Common myeloid progenitor, CD34-positive (primary cell): ENCODE measurements around the gene ARHGEF7.

ENCODE experiments used
- CTCF ChIA-PET: fragments of 350-600 bp; sonication (Branson Sonifier 250); formaldehyde crosslinking; loops from one replicate; lab custom pipeline; 2021; ENCODE audit warnings: antibody characterized with exemption; lab: Charles Lee
- POLR2A ChIA-PET: fragments of 350-600 bp; sonication (Branson Sonifier 250); formaldehyde crosslinking; loops from one replicate; lab custom pipeline; 2021; ENCODE audit warnings: antibody characterized with exemption; lab: Charles Lee
- DNase-seq, 3 donors: peaks; one replicate each; pipeline versions ENCODE4 v3.0.0 to v3.0.0-alpha.2; 2013
- H3K27ac ChIP-seq, 2 experiments: 1 replicate in 1 of 2; 2 replicates in 1 of 2; pipeline ENCODE4 v1.7.0; 2013; ENCODE audit warnings: inconsistent platforms in 2 of 2, low read length in 2 of 2, mild to moderate bottlenecking in 2 of 2, low read depth in 1 of 2, moderate library complexity in 1 of 2; ENCODE audit not compliant: severe bottlenecking in 2 of 2, insufficient read depth in 1 of 2, poor library complexity in 1 of 2
- H3K27me3 ChIP-seq, 5 experiments: replicated peaks in 2 of 5; 1 replicate in 3 of 5; 2 replicates in 2 of 5; pipeline versions ENCODE4 v1.6.1 to v1.7.0; 2013; ENCODE audit warnings: low read length in 4 of 5, mild to moderate bottlenecking in 2 of 5, moderate library complexity in 2 of 5, inconsistent platforms in 1 of 5; ENCODE audit not compliant: insufficient read depth in 5 of 5, control insufficient read depth in 4 of 5
- H3K36me3 ChIP-seq, 4 experiments: 1 replicate in 2 of 4; 2 replicates in 2 of 4; pipeline versions ENCODE4 v1.6.1 to v1.7.0; 2013; ENCODE audit warnings: low read length in 3 of 4, control low read depth in 1 of 4, mild to moderate bottlenecking in 1 of 4; ENCODE audit not compliant: control insufficient read depth in 4 of 4, insufficient read depth in 4 of 4
- H3K4me1 ChIP-seq, 4 experiments: 1 replicate in 3 of 4; 2 replicates in 1 of 4; pipeline versions ENCODE4 v1.6.1 to v1.7.1; 2013; ENCODE audit warnings: low read length in 3 of 4, mild to moderate bottlenecking in 3 of 4, control low read depth in 1 of 4, inconsistent platforms in 1 of 4, moderate library complexity in 1 of 4; ENCODE audit not compliant: control insufficient read depth in 4 of 4, insufficient read depth in 4 of 4; ENCODE audit errors: control extremely low read depth in 1 of 4
- H3K4me3 ChIP-seq, 7 experiments: 1 replicate in 4 of 7; 2 replicates in 3 of 7; pipeline versions ENCODE4 v1.5.1 to v1.7.0; 2013; ENCODE audit warnings: mild to moderate bottlenecking in 7 of 7, low read length in 6 of 7, moderate library complexity in 6 of 7, inconsistent platforms in 2 of 7, low read depth in 2 of 7, control low read depth in 1 of 7; ENCODE audit not compliant: insufficient read depth in 4 of 7, control insufficient read depth in 1 of 7; ENCODE audit errors: extremely low read depth in 1 of 7
- H3K9me3 ChIP-seq, 5 experiments: 1 replicate in 4 of 5; 2 replicates in 1 of 5; pipeline versions ENCODE4 v1.6.1 to v1.7.1; 2013; ENCODE audit warnings: low read length in 4 of 5, mild to moderate bottlenecking in 2 of 5, inconsistent platforms in 1 of 5, low read depth in 1 of 5, moderate library complexity in 1 of 5; ENCODE audit not compliant: control insufficient read depth in 4 of 5, insufficient read depth in 2 of 5; ENCODE audit errors: control extremely low read depth in 1 of 5
- WGBS: methylation state at CpG from one replicate; pipeline ENCODE4 v1.1.5; 2013; ENCODE audit not compliant: insufficient coverage; 5-methylcytosine and 5-hydroxymethylcytosine counted together

Gene ARHGEF7

DNA sequence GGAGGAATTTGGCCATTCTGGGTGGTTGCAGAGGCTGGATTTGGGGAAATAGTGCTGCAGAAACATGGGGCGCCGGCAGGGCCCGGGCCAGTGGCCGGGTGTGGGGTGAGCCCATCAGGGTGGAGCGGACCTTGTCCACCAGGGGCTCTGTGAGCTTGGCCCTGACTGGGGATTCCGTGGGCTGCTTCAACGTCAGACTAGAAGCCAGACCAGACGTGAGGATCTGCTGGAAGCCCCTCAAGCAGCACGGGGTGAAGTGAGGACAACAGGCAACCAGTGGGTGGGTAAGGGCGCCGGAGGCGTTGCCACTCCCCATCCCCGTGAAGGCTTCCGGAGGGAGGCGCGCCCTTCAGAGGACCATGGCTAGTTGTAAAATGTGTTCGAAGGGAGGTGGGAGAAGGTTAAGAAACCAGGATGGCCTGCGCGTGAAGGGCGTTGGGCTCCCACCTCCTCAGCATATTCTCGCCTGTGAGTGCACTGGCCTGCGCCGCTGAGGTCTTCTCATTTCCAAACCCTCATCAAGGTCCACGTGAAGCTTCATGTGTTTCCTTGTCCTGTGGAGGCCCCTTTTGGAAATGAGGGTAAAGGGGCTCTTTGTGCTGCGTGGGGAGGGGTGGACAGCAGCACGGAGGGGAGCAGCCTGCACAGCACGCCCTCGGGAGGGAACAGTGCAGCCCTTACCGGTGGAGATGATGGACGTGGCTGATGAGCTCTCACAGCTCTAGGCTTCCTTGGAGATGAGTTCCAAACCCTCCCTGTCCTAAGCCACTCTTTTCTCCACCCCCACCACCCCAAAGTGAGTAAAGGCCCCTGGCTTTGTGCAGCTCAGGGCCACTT lies 213.7 kb downstream of the ARHGEF7 start:
- Histone ChIP-seq H3K4me3 (no peak overlapping the region), H3K27me3 (peaks cover 0 to 14% (median 3%) of the 10 kb centered on the region in 5 experiments), H3K9me3 (peaks cover 0 to 6% (median 1%) of the 10 kb centered on the region in 5 experiments), H3K27ac (no peak overlapping the region), H3K36me3 (no peaks in the 10 kb centered on the region), H3K4me1 (no peaks in the 10 kb centered on the region)
- ChIA-PET POLR2A (no interaction called here), CTCF (no interaction called here)
- DNase-seq = no peak
- 93% methylated on average over 26 of the region's 30 CpGs for whole genome bisulfite sequencing

DNA sequence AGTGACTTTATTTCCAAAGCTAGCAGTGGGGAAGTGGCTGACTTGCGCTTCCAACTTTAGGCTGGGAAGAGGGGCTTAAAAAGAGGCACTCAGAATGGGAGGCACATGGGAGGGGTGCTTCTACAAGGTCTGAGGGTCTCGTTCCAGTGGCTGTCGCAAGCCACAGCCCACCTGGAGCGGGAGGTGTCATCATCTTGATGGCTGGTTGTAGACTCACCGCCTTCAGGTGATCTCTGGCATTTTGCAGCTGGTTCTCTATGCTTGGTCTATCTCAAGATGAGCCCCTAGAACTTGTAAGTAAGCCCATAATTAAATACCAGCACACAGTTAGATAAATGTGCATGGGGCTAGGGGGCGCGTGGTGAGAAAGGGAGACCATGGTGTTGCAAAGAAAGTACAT lies 214.5 kb downstream of the ARHGEF7 start:
- H3K4me3 ChIP-seq = no peak overlapping the region
- no peaks in the 10 kb centered on the region for H3K4me1 ChIP-seq
- H3K9me3 ChIP-seq = peaks cover 0 to 11% (median 4%) of the 10 kb centered on the region in 5 experiments
- DNase-seq = no peak
- CTCF ChIA-PET = no interaction called here
- H3K27ac ChIP-seq = no peak overlapping the region
- POLR2A ChIA-PET = no interaction called here
- H3K27me3 ChIP-seq = peaks cover 0 to 12% (median under 1%) of the 10 kb centered on the region in 5 experiments
- no peaks in the 10 kb centered on the region for H3K36me3 ChIP-seq
- WGBS = 92% methylated on average over 3 of the region's 7 CpGs

DNA sequence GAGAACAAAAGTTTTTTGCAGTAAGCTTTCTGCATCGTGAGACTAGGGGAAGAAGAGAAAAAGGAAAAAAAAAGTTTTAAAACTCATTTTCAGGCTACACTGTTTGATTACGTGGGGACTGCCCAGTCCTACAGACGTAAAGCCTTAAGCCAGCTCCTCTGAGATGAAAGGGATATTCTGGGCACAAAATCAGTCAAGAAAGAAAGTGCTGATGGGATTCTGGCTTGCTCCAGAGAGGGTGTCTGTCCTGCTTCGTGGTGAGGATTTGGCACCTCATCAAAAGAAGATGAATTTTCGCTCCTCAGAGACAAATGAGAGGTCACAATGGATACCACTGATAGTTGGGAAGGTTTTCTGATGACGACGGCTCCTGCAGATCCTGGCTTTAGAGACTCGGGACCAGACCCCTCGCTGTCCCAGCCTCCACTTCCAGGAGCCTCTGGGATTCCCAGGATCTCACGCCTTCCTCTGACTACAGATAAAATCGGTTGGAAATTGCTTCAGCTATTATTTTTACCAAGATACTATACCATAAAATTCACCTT lies 215.0 kb downstream of the ARHGEF7 start:
- H3K27ac ChIP-seq = no peak overlapping the region
- peaks cover 1 to 11% (median 4%) of the 10 kb centered on the region in 5 experiments for H3K9me3 ChIP-seq
- CTCF ChIA-PET = no interaction called here
- POLR2A ChIA-PET = no interaction called here
- H3K27me3 ChIP-seq = peaks cover 0 to 11% (median 0%) of the 10 kb centered on the region in 5 experiments
- DNase-seq = no peak
- H3K4me3 ChIP-seq = no peak overlapping the region
- no peaks in the 10 kb centered on the region for H3K36me3 ChIP-seq
- 95% methylated on average over 11 of the region's 11 CpGs for WGBS
- H3K4me1 ChIP-seq = no peaks in the 10 kb centered on the region

DNA sequence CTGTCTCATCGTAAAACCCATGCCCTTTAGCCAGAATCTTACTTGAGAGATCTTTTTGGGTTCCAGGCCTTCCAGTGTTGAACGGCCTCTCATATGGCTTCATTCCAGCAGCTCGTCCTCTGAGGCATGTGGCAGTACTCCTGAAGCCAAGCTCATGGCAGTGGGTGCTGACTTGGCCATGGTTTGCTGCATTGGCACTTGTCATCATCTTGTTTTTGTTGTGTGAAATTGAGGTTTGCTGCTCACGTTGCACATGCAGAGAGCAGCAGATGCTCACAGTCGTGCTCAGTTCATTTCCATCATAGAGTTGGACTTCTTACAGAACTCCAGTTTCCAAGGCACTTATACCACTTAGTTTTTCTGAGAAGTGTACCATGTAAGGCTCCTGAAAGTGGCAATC lies 220.2 kb downstream of the ARHGEF7 start:
- H3K4me3 ChIP-seq = no peak overlapping the region
- no peaks in the 10 kb centered on the region for H3K36me3 ChIP-seq
- POLR2A ChIA-PET = no interaction called here
- H3K27ac ChIP-seq = no peak overlapping the region
- H3K4me1 ChIP-seq = no peaks in the 10 kb centered on the region
- no peak for DNase-seq
- CTCF ChIA-PET = no interaction called here
- H3K9me3 ChIP-seq = peaks cover 1 to 11% (median 7%) of the 10 kb centered on the region in 5 experiments
- peaks cover 0 to 4% (median 0%) of the 10 kb centered on the region in 5 experiments for H3K27me3 ChIP-seq
- WGBS = 100% methylated on average over 3 of the region's 5 CpGs

DNA sequence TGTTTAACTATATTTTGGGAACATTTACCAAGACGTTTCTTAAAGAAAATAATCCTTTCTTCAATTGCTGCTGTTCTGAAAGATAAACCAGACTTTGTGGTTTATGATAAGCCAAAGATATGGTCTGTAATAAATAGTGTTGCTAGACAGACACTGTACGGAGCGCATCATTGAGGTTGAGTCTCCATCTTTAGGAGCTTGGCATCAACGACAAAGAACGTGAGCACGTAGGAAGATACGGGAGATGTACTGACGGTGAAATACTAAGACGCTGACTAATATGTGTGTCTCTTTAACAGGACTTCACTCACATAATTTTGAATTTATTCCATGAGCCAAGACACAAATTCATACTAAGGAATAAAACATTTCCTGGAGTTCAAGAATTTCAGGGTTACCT lies 221.6 kb downstream of the ARHGEF7 start:
- peaks cover 0 to 4% (median 0%) of the 10 kb centered on the region in 5 experiments for H3K27me3 ChIP-seq
- H3K4me1 ChIP-seq = no peaks in the 10 kb centered on the region
- ChIA-PET CTCF (no interaction called here), POLR2A (no interaction called here)
- H3K27ac ChIP-seq = no peak overlapping the region
- no peaks in the 10 kb centered on the region for H3K36me3 ChIP-seq
- WGBS = 91% methylated on average over 8 of the region's 9 CpGs
- H3K9me3 ChIP-seq = peaks cover 1 to 11% (median 7%) of the 10 kb centered on the region in 5 experiments
- DNase-seq = no peak
- H3K4me3 ChIP-seq = no peak overlapping the region

DNA sequence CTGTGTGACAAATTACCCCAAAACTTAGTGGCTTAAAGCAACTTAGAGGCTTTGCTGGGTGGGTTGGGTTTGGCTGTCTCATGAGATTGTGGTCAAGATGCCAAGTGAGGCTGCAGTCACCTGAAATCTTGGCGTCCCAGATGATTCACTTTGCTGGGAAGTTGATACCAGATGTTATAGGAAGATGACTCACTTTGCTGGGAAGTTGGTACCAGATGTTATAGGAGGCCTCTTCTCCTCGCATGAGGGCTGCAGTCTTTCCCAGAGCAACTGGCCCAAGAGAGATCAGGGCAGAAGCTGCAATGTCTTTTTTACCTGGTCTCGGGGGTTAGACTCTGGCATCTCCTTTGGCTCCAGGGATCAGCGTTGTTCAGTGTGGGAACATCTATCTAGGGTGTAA lies 222.1 kb downstream of the ARHGEF7 start:
- no peak for DNase-seq
- Histone ChIP-seq H3K4me3 (no peak overlapping the region), H3K9me3 (peaks cover under 1 to 11% (median 7%) of the 10 kb centered on the region in 5 experiments), H3K4me1 (no peaks in the 10 kb centered on the region), H3K27ac (no peak overlapping the region), H3K36me3 (no peaks in the 10 kb centered on the region), H3K27me3 (peaks cover 0 to 4% (median 0%) of the 10 kb centered on the region in 5 experiments)
- ChIA-PET POLR2A (no interaction called here), CTCF (no interaction called here)
- 98% methylated on average over 4 of the region's 4 CpGs for WGBS

DNA sequence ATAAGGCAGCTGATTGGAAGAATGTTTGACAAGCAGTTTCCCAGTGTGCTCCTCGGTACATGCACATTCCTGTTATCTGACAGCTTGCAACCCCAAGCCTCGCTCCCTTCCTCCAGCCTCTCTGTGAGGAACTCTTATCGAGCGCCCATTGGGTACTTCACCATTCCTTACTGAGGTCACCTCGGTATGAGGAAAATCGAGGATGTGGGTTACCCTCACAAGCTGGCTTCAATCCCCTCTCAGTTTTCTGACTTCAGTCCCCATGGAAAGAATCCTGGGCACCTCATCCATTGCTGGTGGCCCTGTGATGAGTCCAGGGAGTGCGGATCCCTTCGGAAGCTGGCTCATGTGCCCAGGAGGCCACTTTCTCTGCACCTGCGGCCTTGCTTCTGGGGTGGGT lies 222.6 kb downstream of the ARHGEF7 start:
- whole genome bisulfite sequencing = 98% methylated on average over 8 of the region's 9 CpGs
- peaks cover 0 to 11% (median 7%) of the 10 kb centered on the region in 5 experiments for H3K9me3 ChIP-seq
- H3K36me3 ChIP-seq = no peaks in the 10 kb centered on the region
- H3K27me3 ChIP-seq = peaks cover 0 to 4% (median 0%) of the 10 kb centered on the region in 5 experiments
- no peak for DNase-seq
- POLR2A ChIA-PET = no interaction called here
- CTCF ChIA-PET = no interaction called here
- H3K27ac ChIP-seq = no peak overlapping the region
- H3K4me1 ChIP-seq = no peaks in the 10 kb centered on the region
- no peak overlapping the region for H3K4me3 ChIP-seq
